Measurements from ENCODE around the gene FAM184A.
"Not testable (repeated sequence)": the region's sequence is repeated elsewhere in the genome, so short reads cannot be mapped to it uniquely, and the experiment has no call there.

Gene FAM184A

GRCh38 chr6:119097815-119098361 is 19.4 kb upstream of the FAM184A start:
- DNase-seq: not testable (repeated sequence)

- no peak for DNase-seq
Observed at GRCh38 chr6:119096721-119097565, 18.5 kb upstream of the FAM184A start.

GRCh38 chr6:119090256-119090655 is 11.8 kb upstream of the FAM184A start:
- DNase-seq: no peak

- no peak for DNase-seq
Observed at GRCh38 chr6:119084784-119085183, 6.3 kb upstream of the FAM184A start.

- no peak for DNase-seq
Observed at GRCh38 chr6:119083007-119083406, 4.5 kb upstream of the FAM184A start.

- peak; percentile 38 for DNase-seq
Observed at GRCh38 chr6:119079283-119079809, 882 bp upstream of the FAM184A start.

- DNase-seq: peak; percentile 61
Observed at GRCh38 chr6:119077643-119078375, 655 bp downstream of the FAM184A start.

GRCh38 chr6:119077391-119077642 is 1.1 kb downstream of the FAM184A start:
- DNase-seq: peak; percentile 43

- peak; percentile 35 for DNase-seq
Observed at GRCh38 chr6:119076576-119077390, 1.7 kb downstream of the FAM184A start.

GRCh38 chr6:119076173-119076572 is 2.3 kb downstream of the FAM184A start:
- DNase-seq: peak; percentile 82

GRCh38 chr6:119075200-119075981 is 3.1 kb downstream of the FAM184A start:
- no peak for DNase-seq

- no peak for DNase-seq
Observed at GRCh38 chr6:119073307-119074051, 5.0 kb downstream of the FAM184A start.

GRCh38 chr6:119071576-119071975 is 6.9 kb downstream of the FAM184A start:
- no peak for DNase-seq

GRCh38 chr6:119067091-119067490 is 11.4 kb downstream of the FAM184A start:
- no peak for DNase-seq

GRCh38 chr6:119066517-119066916 is 11.9 kb downstream of the FAM184A start:
- DNase-seq: no peak

GRCh38 chr6:119065955-119066354 is 12.5 kb downstream of the FAM184A start:
- no peak for DNase-seq

- no peak for DNase-seq
Observed at GRCh38 chr6:119065382-119065781, 13.1 kb downstream of the FAM184A start.

- no peak for DNase-seq
Observed at GRCh38 chr6:119063491-119063890, 15.0 kb downstream of the FAM184A start.

- DNase-seq: no peak
Observed at GRCh38 chr6:119061215-119061614, 17.2 kb downstream of the FAM184A start.

GRCh38 chr6:119060255-119060907 is 18.1 kb downstream of the FAM184A start:
- no peak for DNase-seq

GRCh38 chr6:119055069-119055468 is 23.4 kb downstream of the FAM184A start:
- no peak for DNase-seq

Measured in DMS53 (cell line).